H1 (cell line): Measurements from ENCODE around the gene GINS3. TPM values are rescaled to one million over a fixed set of nuclear protein-coding genes. Genes with fewer than 3 reads are reported as not detected.

Experiments used
- CEBPB ChIP-seq: IDR thresholded peaks from 2 replicates; pipeline ENCODE4 v1.6.1; 2012; ENCODE audit warnings: low read depth, low read length
- HDAC2 ChIP-seq, 2 experiments: fragments of 300-600 bp in 1 of 2; sonication (generic) in 1 of 2; IDR thresholded peaks; 2 replicates each; pipeline ENCODE4 v1.6.1; 2011 to 2012; ENCODE audit warnings: low read depth in 2 of 2, low read length in 2 of 2, mild to moderate bottlenecking in 2 of 2, moderate library complexity in 2 of 2, borderline replicate concordance in 1 of 2, inconsistent platforms in 1 of 2
- KDM5A ChIP-seq: fragments of 200-600 bp; IDR thresholded peaks from 2 replicates; pipeline ENCODE4 v1.7.1; 2012; ENCODE audit warnings: mild to moderate bottlenecking, low read length, inconsistent platforms, mixed read lengths
- POLR2AphosphoS5 ChIP-seq: IDR thresholded peaks from 2 replicates; pipeline ENCODE4 v1.6.1; 2011; ENCODE audit warnings: low read depth, low read length
- SAP30 ChIP-seq: fragments of 300-600 bp; sonication (generic); IDR thresholded peaks from 2 replicates; pipeline ENCODE4 v1.7.1; 2012; ENCODE audit warnings: low read length, moderate library complexity, mild to moderate bottlenecking, inconsistent platforms; ENCODE audit not compliant: insufficient read depth, insufficient replicate concordance
- SP4 ChIP-seq: IDR thresholded peaks from 2 replicates; pipeline ENCODE4 v1.6.1; 2012; ENCODE audit warnings: low read length, inconsistent platforms
- SRF ChIP-seq: IDR thresholded peaks from 2 replicates; pipeline ENCODE4 v1.6.1; 2011; ENCODE audit warnings: mild to moderate bottlenecking, low read depth, low read length, moderate library complexity
- ZNF274 ChIP-seq: IDR thresholded peaks from 2 replicates; pipeline ENCODE4 v1.7.0; 2012; ENCODE audit warnings: low read length, borderline replicate concordance; ENCODE audit errors: extremely low read depth
- polyA plus RNA-seq, 7 experiments: library from polyadenylated mRNA; depleted of rRNA in 3 of 7; stranded (reverse) in 5 of 7; unstranded in 2 of 7; fragments of >200 nt in 5 of 7; fragments of 200-250 nt in 2 of 7; gene quantifications; 1 replicate in 5 of 7; 2 replicates in 1 of 7; 4 replicates in 1 of 7; pipeline versions ENCODE4 v1.2.1 to v1.2.3, GENCODE V29; 2011 to 2013; ENCODE audit warnings: missing spikeins in 2 of 7, mixed read lengths in 2 of 7
- total RNA-seq: library from RNA; stranded (reverse); fragmentation: NEBNext Ultra II Directional; extraction: Animal tissue kit (Norgen Biotek cat#: 25700); gene quantifications from 2 replicates; pipeline ENCODE4 v1.2.1, GENCODE V29; 2021
- TF ChIP-seq, protein P1 (sequence below): fragments of 300-600 bp; sonication (generic); IDR thresholded peaks from 2 replicates; pipeline ENCODE4 v1.7.1; 2012; ENCODE audit warnings: low read length, moderate library complexity, mild to moderate bottlenecking, inconsistent platforms; ENCODE audit not compliant: insufficient replicate concordance
- TF ChIP-seq, protein P2 (sequence below): IDR thresholded peaks from 2 replicates; pipeline ENCODE4 v1.6.1; 2012; ENCODE audit warnings: inconsistent platforms

GINS3 gene
- total and polyA plus RNA-seq, 2 of the 8 experiments (the other 6 are each of a cell fraction or from before 2014, with no cell fraction given), result 12.9 to 15.4 TPM

DNA sequence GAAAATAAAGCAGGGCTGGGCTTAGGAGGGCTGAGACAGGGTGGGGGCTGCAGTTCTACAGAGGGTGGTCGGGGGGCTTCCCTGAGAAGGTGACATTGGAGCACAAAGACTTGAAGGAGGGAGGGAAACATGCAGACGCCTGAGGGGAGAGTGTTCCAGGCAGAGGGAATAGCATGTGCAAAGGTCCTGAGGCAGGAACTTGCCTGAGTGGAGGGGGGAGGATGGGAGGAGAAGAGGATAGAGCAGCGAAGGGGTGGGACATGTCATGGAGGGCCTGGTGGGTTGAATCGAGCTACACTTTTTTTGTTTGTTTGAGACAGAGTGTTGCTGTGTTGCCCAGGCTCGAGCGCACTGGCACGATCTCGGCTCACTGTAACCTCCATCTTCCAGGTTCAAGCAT is 33.0 kb downstream of the GINS3 start (continued):
- TF ChIP-seq, protein P1, sequence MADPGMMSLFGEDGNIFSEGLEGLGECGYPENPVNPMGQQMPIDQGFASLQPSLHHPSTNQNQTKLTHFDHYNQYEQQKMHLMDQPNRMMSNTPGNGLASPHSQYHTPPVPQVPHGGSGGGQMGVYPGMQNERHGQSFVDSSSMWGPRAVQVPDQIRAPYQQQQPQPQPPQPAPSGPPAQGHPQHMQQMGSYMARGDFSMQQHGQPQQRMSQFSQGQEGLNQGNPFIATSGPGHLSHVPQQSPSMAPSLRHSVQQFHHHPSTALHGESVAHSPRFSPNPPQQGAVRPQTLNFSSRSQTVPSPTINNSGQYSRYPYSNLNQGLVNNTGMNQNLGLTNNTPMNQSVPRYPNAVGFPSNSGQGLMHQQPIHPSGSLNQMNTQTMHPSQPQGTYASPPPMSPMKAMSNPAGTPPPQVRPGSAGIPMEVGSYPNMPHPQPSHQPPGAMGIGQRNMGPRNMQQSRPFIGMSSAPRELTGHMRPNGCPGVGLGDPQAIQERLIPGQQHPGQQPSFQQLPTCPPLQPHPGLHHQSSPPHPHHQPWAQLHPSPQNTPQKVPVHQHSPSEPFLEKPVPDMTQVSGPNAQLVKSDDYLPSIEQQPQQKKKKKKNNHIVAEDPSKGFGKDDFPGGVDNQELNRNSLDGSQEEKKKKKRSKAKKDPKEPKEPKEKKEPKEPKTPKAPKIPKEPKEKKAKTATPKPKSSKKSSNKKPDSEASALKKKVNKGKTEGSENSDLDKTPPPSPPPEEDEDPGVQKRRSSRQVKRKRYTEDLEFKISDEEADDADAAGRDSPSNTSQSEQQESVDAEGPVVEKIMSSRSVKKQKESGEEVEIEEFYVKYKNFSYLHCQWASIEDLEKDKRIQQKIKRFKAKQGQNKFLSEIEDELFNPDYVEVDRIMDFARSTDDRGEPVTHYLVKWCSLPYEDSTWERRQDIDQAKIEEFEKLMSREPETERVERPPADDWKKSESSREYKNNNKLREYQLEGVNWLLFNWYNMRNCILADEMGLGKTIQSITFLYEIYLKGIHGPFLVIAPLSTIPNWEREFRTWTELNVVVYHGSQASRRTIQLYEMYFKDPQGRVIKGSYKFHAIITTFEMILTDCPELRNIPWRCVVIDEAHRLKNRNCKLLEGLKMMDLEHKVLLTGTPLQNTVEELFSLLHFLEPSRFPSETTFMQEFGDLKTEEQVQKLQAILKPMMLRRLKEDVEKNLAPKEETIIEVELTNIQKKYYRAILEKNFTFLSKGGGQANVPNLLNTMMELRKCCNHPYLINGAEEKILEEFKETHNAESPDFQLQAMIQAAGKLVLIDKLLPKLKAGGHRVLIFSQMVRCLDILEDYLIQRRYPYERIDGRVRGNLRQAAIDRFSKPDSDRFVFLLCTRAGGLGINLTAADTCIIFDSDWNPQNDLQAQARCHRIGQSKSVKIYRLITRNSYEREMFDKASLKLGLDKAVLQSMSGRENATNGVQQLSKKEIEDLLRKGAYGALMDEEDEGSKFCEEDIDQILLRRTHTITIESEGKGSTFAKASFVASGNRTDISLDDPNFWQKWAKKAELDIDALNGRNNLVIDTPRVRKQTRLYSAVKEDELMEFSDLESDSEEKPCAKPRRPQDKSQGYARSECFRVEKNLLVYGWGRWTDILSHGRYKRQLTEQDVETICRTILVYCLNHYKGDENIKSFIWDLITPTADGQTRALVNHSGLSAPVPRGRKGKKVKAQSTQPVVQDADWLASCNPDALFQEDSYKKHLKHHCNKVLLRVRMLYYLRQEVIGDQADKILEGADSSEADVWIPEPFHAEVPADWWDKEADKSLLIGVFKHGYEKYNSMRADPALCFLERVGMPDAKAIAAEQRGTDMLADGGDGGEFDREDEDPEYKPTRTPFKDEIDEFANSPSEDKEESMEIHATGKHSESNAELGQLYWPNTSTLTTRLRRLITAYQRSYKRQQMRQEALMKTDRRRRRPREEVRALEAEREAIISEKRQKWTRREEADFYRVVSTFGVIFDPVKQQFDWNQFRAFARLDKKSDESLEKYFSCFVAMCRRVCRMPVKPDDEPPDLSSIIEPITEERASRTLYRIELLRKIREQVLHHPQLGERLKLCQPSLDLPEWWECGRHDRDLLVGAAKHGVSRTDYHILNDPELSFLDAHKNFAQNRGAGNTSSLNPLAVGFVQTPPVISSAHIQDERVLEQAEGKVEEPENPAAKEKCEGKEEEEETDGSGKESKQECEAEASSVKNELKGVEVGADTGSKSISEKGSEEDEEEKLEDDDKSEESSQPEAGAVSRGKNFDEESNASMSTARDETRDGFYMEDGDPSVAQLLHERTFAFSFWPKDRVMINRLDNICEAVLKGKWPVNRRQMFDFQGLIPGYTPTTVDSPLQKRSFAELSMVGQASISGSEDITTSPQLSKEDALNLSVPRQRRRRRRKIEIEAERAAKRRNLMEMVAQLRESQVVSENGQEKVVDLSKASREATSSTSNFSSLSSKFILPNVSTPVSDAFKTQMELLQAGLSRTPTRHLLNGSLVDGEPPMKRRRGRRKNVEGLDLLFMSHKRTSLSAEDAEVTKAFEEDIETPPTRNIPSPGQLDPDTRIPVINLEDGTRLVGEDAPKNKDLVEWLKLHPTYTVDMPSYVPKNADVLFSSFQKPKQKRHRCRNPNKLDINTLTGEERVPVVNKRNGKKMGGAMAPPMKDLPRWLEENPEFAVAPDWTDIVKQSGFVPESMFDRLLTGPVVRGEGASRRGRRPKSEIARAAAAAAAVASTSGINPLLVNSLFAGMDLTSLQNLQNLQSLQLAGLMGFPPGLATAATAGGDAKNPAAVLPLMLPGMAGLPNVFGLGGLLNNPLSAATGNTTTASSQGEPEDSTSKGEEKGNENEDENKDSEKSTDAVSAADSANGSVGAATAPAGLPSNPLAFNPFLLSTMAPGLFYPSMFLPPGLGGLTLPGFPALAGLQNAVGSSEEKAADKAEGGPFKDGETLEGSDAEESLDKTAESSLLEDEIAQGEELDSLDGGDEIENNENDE, result no peak
- TF ChIP-seq POLR2AphosphoS5, result no peak
- TF ChIP-seq SRF, result no peak
- TF ChIP-seq ZNF274, result no peak
- no peak for TF ChIP-seq SAP30
- no peak for TF ChIP-seq KDM5A
- TF ChIP-seq HDAC2 (IDR thresholded peaks at IDR 0.05; ENCODE audit: borderline replicate concordance in 1 of 2, low read depth in 2 of 2, low read length in 2 of 2), result no peak
- TF ChIP-seq, protein P2, sequence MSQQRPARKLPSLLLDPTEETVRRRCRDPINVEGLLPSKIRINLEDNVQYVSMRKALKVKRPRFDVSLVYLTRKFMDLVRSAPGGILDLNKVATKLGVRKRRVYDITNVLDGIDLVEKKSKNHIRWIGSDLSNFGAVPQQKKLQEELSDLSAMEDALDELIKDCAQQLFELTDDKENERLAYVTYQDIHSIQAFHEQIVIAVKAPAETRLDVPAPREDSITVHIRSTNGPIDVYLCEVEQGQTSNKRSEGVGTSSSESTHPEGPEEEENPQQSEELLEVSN, result no peak
- no peak for TF ChIP-seq SP4
- no peak for TF ChIP-seq CEBPB
